Activated naive CD8-positive, alpha-beta T cell treated with anti-CD3 and anti-CD28 coated beads, Interleukin-2, amount 50 U/mL, for 16 hours (primary cell): ENCODE results near the gene DNAJB4.

Experiments used
- DNase-seq: peaks from one replicate; pipeline ENCODE4 v3.0.0-alpha.2; 2020; ENCODE audit warnings: low read depth, low spot score

The DNAJB4 gene

DNA sequence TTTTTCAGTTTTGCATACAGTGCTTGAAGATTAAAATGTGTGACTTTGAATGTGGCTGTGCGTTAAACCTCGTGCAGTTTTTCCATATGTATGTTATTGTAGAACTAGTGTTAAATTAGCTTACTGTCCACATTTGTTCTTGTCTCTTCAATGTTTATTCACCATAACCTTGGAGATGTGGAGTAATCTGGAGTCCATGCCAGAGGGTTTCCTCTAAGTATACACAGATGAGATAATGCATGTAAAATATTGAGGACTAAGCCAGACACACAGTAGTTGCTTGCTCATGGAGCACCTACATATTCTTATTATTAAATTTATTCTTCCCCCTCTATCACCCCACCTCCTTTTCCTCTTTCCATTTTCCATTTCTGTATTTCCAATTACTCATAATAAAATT, 33.3 kb downstream of the DNAJB4 start:
- no peak for DNase-seq

DNA sequence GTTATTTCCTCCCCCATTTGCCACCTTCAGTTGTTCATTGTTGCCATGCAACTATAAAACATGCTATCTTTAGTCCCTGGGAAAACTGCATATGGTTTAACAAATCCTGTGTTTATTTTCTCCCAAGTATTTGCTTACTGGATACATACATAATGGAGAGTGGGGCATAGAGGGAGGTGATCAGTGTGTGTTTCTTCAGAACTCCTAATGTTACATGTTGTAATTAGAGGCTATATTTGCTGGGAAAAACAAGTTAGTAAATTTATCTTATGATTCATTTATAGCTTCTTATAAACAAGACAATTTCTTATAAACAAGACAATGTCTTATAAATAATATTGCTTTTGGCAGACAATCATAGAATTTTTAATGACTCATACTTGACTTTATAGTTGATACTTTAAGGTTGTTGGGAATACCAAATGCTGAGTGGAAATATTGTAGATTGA, 33.8 kb downstream of the DNAJB4 start:
- no peak for DNase-seq

DNA sequence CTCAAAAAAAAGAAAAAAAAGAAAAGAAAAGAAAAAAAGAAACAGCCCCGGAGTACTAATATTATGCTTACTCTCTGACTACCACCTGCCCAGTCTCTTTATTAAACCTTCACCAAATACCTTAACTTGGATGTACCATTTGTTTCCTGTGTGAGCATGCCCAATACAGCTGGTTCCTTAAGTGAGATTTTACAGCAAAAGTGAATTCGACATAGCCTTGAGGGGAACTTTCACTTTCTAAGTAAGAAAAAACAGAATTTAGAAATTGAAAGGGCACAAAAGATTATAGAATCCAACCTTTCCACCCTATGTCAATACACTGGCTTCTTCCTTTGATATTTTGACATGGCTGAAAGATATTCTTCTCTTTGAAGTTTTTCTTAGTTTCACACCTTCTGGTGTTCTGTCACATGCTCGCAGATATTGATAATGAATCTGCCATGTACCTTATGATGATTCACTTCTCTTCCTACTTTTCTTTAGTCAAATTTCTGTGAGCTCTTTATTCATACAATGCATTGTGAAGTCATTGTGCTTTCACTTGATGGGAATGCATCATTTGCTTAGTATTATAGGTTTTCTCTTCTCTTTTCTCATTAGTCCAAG, 35.8 kb downstream of the DNAJB4 start:
- DNase-seq, result no peak

DNA sequence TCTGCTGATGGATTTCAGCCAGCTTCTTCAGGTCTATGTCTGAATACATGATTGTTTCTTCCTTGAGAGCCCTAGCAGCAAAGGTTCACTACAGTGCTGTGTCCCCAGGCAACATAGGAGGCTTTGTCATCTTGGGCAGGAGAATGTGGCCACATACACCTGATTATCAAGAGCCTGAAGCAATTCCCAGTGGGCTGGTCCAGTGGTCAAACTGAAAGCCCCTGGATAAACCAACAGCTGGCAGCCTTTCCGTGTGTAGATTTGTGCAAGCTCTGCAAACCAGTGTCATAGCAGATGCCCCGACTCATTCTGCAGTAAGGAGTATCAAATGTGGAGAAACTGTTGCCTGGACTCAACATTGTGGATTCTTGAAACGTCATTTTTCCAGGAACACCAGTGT, 38.7 kb downstream of the DNAJB4 start:
- DNase-seq, result no peak

DNA sequence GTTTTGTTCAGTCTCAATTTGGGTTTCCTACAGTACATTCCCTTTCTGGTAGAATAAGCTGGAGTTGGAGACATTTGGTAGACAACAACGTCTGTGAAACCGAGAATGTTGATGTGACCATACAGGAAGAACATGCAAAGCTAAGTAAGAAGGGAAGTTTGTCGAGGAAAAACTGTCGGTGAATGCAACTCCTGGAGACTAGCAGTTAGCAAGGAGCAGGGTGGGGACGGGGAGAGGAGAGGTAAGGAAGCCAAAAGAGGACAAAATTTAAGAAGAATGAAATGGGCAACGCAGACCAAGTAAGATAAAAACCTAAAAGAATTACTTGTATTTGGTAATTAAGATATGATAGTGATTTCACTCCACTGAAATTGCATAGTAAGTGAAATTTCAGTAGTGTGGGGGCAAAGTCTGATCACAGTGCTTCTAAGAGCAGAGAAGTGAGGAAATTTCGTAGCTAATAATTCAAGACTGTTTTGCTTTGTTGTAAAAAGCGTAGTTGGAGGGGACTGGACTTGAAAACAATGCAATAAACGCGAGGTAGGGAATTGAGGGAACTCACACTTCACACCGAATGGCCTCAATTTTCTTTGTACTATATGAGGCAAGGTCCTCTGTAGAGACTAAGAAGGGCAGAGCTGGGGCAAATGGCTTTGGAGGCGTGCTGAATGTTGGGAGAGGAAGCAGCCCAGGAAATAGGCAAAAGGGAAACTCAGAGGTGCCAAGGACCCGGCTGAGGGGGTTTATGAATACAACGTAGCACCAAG, 40.2 kb downstream of the DNAJB4 start:
- DNase-seq, result no peak

DNA sequence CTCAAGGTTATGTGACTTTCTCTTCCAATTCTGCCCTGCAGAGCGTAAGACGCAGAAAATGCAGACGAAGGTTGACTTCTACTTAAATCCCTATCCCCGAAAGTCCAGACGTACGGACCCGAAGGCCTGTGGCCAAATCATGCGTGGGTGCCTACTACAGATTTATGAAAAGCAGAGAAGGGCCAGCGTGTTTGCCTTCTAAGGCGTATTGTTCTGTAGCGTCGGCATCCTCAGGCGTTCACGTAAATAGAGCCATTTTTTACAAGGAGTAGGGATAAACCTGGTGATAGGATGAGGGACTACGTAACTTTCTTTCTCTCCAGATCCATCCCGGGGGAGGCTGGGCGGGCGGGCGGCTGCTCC, 40.8 kb downstream of the DNAJB4 start:
- DNase-seq, result no peak

DNA sequence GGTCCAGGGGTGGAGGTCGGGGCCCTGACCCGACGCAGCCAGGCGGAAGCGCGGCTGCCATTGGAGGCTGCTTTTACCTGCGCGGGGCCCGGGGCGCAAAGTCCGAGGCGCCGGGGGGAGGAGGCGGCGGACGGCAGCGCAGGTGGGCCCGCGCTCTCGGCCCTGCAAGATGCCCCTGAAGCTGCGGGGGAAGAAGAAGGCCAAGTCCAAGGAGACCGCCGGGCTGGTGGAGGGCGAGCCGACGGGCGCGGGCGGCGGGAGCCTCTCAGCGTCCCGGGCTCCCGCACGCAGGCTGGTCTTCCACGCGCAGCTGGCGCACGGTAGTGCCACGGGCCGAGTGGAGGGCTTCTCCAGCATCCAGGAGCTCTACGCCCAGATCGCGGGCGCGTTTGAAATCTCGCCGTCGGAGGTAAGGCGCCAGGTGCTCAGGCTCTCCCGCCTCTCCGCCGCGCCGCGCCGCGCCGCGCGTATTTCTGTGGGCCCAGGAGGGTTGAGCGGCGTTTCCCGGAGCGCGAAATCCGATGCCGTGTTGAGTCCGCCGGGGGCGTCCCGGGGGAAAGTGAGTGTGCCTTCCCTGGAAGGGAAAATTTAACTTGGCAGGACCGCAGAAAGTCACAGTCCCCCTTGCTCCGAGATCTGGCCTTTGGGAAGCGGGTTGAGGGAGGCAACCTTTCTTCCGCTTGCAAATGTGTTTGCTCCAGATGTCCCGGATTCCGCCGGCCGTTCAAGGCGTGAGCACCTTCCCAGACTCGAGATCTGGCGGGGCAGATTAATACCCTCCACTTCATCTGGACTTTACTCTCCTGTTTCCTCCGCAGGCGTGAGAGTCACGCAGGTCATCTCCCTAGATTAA, 41.4 kb downstream of the DNAJB4 start, which contains the start of gene GIPC2:
Gene GIPC2 (plus strand): TSS at position 41 of the 853 bp plus-strand sequence. CDS start 129 bp downstream, at position 170.
- no peak for DNase-seq

DNA sequence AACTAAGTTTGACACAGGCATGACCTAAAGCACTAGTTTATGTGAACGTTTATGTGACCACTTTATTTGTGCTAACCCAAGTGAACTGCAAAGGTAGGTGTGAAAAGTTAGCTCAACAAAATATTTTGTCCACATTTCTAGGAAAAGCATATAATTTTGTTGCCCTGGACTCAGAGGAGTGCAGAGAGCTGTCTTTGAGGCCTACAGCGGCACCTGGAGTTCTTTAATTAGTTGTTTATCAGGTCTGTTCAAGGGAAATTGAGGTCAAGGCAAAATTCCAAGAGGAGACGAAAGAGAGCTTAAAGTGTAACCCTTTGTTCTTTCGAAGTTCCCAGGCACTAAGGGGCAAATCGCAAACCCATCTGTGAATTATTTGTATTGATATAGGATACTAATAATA, 42.4 kb downstream of the DNAJB4 start:
- no peak for DNase-seq

DNA sequence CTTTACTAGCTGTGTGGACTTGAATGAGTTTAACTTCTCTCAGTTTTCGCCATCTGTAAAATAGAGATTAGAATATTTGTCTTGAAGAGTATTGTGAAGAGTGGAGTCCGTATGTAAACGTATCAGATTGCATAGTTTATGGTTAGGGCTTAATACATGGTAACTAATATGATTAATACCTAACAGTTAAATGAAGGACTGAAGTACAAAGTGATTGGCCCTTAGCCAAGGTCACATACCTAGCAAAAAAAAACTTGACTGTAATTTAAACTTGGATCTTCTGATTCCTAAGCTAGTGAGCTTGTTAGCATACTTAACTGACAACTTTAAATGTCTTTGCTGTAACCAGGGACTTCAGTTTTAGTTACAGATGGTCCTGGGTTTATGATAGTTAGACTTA, 42.9 kb downstream of the DNAJB4 start:
- no peak for DNase-seq

DNA sequence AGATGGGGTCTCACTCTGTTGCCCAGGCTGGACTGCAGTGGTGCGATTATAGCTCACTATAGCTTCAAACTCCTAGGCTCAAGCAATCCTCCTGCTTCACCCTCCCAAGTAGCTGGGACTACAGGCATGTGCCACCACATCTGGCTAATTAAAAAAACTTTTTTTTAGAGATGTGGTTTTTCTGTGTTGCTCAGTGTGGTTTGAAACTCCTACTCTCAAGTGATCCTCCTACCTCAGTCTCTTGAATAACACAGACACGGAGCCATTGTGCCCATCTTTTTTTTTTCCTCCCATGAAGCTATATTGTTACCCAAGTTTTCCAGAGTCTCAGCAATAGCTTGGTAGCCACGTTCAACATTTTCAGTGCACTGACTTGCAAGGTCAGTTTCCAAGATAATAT, 43.7 kb downstream of the DNAJB4 start:
- DNase-seq, result no peak

DNA sequence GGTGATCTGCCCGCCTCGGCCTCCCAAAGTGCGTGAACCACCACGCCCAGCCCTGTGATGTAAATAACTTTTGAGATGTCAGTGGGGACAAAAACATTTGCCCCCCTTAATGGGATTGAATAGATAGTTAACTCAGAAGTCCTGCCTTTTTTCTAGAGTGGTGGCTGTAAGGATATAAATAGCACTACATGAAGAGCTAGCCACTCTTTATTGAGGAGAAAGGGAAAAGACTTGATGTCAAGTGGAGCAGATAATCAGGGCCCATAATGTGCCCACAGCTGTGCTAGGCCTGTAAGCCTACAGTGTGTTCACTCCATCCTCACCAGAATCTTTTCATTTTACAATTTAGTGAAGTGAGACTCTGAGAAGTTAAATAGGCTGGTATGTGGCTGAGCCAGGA, 44.7 kb downstream of the DNAJB4 start:
- DNase-seq, result no peak

DNA sequence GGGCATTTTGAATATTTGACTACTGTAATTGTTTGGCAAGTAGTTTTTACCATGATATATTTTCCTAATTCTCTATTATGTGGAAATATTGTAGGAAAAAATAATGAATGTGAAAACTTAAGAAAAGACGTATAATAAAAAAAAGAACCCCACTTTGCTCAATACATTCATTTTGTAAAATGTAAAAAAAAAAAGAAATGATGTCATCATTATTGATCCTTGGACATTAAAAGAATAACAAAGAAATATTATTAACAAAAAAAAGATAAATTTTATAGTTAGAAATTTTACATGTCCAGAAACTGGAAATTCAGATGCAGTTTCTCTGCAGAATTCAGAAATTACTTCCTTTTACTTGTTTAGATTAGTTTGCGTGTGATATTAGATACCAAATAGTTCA, 46.3 kb downstream of the DNAJB4 start:
- no peak for DNase-seq

DNA sequence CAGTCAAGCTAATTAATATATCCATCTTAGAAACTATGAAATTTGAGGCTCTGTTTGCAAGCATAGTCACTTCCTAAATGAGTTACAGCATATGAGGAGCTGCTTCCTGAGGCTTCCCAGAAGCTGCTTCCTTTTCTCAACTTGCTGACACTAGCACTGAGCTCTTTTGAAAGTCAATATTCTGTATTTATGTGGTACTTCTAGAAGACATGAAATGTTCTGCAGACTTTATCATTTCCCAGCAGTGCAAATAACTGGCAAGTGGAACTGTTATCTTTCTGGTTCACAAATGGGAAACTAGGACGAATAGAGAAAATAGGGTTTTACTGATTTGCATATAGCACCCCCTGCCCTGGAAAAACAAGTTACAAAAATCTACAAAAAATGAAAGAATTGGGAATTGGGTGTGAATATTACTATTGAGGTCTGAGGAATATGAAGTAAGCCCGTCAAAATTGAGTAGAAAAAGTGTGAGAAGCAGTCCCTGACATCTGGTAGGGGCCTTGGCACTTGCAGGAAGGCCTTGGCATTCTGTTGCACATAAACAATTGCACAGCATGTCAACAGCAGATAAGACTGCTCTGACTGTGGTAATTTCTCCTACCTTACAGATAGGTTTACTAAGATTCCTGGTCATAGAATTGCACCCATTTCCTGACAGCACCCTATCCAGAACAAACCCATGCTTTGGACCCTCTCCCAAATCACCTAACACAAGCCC, 48.1 kb downstream of the DNAJB4 start:
- no peak for DNase-seq

DNA sequence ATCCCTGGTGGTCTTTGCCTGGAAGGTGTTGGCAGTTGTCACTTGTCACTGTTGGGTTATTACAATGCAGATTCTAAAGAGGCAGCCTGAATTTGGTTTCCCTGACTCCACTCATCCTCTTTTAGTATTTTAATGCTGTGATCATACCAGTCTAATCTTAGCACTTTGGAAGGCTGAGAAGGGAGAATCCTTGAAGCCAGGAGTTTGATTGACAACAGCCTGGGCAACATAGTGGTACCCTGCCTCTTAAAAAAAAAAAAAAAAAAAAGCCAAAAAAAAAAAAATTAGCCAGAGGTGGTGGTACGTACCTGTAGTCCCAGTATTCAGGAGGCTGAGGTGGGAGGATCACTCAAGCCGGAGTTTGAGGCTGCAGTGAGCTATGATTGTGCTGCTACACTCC, 48.8 kb downstream of the DNAJB4 start:
- no peak for DNase-seq

DNA sequence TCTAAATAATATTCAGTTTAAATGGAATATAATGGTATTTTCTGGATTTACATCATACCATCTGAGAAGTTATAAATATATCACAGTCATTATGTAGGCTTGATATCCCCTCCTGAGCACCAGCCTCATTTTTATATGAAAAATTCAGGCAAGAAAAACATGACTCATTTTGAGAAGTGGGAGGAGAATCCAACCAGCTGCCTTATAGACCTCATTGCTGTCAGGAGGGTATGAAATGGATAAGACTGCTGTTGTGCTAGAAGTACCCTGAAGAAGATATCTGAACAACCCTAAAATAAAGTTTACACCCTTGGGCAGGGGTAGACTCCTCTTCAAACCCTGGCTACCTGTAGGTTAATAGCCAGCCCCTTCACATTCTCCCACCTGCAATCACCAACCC, 49.8 kb downstream of the DNAJB4 start:
- DNase-seq, result no peak

DNA sequence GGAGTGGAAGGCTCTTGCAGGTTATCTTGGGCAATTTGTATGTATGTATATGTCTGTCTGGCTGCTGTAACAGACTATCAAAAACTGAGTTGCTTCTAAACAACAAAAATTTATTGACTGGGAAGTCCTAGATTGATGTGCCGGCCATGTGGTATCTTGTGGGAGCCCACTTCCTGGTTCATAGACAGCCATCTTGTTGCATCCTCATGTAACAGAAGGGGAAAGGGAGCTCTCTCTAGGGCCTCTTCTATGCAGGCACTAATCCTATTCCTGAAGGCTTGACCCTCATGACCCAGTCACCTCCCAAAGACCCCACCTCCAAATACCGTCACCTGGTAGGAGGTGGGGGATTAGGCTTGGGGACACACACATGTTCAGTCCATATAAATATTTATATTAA, 50.2 kb downstream of the DNAJB4 start:
- no peak for DNase-seq

DNA sequence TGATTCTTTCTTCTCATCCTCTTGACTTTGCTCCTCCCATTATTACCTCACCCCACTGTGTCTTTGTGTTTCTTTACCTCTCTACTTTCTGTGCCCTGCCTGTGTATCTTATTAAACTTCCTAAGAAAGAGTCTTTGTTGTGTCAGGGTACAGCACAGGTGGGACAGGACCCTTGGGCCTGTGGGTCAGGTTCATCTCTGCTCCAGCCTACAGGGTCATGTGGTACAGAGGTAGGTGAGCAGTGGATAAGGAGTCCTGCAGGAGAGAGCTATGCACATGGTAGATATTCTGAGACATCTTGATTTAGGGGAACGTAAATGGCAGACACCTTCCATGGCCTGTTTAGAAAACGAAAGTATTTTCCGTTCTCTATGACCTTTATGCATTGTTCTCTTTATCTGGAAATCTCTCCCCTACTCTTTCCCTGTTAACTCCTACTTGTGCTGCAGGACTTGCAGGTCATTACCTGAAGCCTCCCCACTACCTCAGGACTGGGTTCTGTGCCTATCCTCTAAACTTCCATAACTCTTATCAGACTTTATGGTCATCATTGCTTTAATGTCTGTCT, 50.9 kb downstream of the DNAJB4 start:
- no peak for DNase-seq

DNA sequence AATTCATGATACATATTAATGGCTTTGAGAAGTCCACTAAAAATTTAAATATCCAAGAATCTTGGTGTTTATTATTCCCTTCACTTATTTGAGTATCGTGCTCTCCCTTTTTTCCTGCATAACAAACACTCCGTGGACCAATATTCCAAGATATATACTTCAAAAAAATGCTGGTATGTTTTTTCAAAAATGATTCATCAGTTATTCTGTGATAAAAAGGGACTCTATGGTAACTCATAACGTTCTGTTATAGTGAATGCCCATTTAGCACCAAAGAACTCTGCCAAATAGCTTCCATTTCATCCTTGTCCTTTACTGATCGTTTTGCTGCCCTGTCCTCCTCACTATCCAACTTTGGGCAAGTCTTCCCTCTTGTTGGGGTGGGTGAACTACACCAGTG, 53.9 kb downstream of the DNAJB4 start:
- no peak for DNase-seq

DNA sequence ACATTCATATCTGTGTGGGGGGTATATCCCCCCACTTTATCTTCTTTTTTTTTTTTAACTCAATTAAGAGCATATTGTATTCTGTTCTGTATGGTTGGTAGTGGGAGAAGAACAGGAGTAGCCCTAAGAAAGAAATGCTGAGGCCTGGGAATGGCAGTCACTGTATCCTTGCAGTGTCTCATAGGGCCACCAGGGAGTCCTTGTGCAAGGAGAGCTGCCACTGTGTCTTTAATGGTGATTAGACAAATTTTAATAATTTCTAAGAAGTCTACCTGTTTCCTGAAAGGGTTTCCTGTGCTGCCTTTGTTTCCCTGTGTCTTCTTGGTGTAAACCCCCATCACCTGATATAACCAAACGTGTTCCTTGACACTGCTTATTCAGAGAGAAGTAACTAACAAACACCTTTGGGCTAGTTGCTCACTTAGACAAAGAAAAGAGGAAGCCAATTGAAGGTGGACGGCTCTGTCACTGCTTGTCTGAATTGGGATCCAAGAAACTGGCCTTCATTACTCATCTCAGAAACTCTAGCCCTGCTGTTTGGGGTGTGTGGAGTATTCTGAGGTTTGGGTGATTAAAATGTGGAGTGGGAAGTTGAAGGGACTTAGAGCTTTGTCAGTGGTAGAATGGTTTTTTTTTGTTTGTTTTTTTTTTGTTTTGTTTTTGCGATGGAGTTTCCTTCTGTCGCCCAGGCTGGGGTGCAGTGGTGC, 56.3 kb downstream of the DNAJB4 start:
- no peak for DNase-seq

DNA sequence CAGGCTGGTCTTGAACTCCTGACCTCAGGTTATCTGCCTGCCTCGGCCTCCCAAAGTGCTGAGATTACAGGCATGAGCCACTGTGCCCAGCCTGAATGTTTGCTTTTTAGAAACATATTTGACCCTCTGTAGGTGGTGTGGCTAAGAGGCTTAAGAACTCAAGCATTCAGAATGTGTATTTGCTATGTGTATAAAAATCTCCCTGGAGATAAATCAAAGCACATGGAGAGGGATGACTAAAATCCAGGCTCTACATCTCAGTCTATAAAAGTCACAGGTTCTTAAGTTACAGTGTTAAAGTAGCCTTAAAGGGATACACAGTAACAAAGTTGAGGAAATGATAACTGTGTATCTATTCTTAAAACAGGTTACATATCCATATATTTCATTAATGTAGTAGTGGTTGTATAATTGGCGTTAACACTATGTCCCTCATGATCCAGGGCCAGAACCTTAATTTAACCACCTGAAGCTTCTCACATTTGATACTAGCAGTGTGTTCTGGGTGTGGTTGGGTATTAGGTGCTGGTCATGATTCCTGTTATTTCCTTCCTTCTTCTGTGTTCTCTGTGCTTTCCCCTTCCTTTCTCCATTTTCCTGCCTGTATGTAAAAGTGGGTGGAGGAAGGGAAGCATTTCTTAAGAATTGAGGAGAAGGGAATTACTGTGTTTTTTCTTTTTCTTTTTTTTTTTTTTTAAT, 57.2 kb downstream of the DNAJB4 start:
- DNase-seq, result no peak
